ENCODE data around the gene BICRA.
"Not testable (repeated sequence)": the region's sequence is repeated elsewhere in the genome, so short reads cannot be mapped to it uniquely, and the experiment has no call there.

Gene BICRA

GRCh38 chr19:47608969-47609905 lies at the start of gene BICRA:
Gene BICRA, plus strand, starts transcription at chr19:47609134. Its CDS starts 64,441 bp downstream, at chr19:47673575.
- in situ Hi-C loops (cut with MboI; ENCODE audit: low sequenced_read_pairs), result no loop called here
- peak within 1 kb of the TSS; percentile 98 for H3K4me3 ChIP-seq
- H3K9me3 ChIP-seq, result no peaks in the 10 kb centered on the region
- no peaks in the 10 kb centered on the region for H3K27me3 ChIP-seq (ENCODE audit: low read depth)
- peaks cover 3% of the 10 kb centered on the region; the same call in 1 of the 2 replicates for H3K36me3 ChIP-seq (replicated peaks)
- peak; percentile 74 to 88 for DNase-seq (ENCODE audit: low spot score in 2 of 2)
- H3K4me1 ChIP-seq, result peaks cover 4% of the 10 kb centered on the region

GRCh38 chr19:47560999-47561398 lies 47.9 kb upstream of the BICRA start:
- in situ Hi-C loops (cut with MboI; ENCODE audit: low sequenced_read_pairs), result no loop called here
- Histone ChIP-seq H3K4me1 (peaks cover 13% of the 10 kb centered on the region), H3K27me3 (ENCODE audit: low read depth) (no peaks in the 10 kb centered on the region), H3K4me3 (no peak overlapping the region), H3K9me3 (no peaks in the 10 kb centered on the region), H3K36me3 (replicated peaks) (no peaks in the 10 kb centered on the region)
- DNase-seq (ENCODE audit: low spot score in 2 of 2), result peak in 1 of 2 experiments; percentile 43

- Histone ChIP-seq H3K36me3 (replicated peaks) (no peaks in the 10 kb centered on the region), H3K4me1 (peaks cover 13% of the 10 kb centered on the region), H3K27me3 (ENCODE audit: low read depth) (no peaks in the 10 kb centered on the region), H3K4me3 (no peak overlapping the region), H3K9me3 (no peaks in the 10 kb centered on the region)
- no peak for DNase-seq (ENCODE audit: low spot score in 2 of 2)
- in situ Hi-C loops (cut with MboI; ENCODE audit: low sequenced_read_pairs), result no loop called here
These were observed 47.4 kb upstream of the BICRA start for GRCh38 chr19:47561440-47562057.

GRCh38 chr19:47564081-47564480 lies 44.9 kb upstream of the BICRA start:
- Histone ChIP-seq H3K9me3 (no peaks in the 10 kb centered on the region), H3K4me1 (peaks cover 13% of the 10 kb centered on the region), H3K36me3 (replicated peaks) (no peaks in the 10 kb centered on the region), H3K27me3 (ENCODE audit: low read depth) (no peaks in the 10 kb centered on the region), H3K4me3 (no peak overlapping the region)
- in situ Hi-C loops (cut with MboI; ENCODE audit: low sequenced_read_pairs), result no loop called here
- DNase-seq (ENCODE audit: low spot score in 2 of 2), result no peak

- Histone ChIP-seq H3K36me3 (replicated peaks) (no peaks in the 10 kb centered on the region), H3K9me3 (no peaks in the 10 kb centered on the region), H3K27me3 (ENCODE audit: low read depth) (no peaks in the 10 kb centered on the region), H3K4me1 (no peaks in the 10 kb centered on the region), H3K4me3 (no peak overlapping the region)
- DNase-seq (ENCODE audit: low spot score in 2 of 2), result no peak
- in situ Hi-C loops (cut with MboI; ENCODE audit: low sequenced_read_pairs), result no loop called here
These were observed 39.6 kb upstream of the BICRA start for GRCh38 chr19:47569331-47569730.

- no peak for DNase-seq (ENCODE audit: low spot score in 2 of 2)
- no peaks in the 10 kb centered on the region for H3K9me3 ChIP-seq
- H3K4me3 ChIP-seq, result no peak overlapping the region
- H3K36me3 ChIP-seq (replicated peaks), result no peaks in the 10 kb centered on the region
- in situ Hi-C loops (cut with MboI; ENCODE audit: low sequenced_read_pairs), result no loop called here
- no peaks in the 10 kb centered on the region for H3K27me3 ChIP-seq (ENCODE audit: low read depth)
- H3K4me1 ChIP-seq, result no peaks in the 10 kb centered on the region
These were observed 36.3 kb upstream of the BICRA start for GRCh38 chr19:47572635-47573034.

GRCh38 chr19:47573071-47574026 lies 35.6 kb upstream of the BICRA start, which contains the start of gene ZNF541:
Gene ZNF541, minus strand, starts transcription at chr19:47573148. Its CDS starts 17,292 bp downstream, at chr19:47555856.
- H3K27me3 ChIP-seq (ENCODE audit: low read depth), result no peaks in the 10 kb centered on the region
- H3K9me3 ChIP-seq, result no peaks in the 10 kb centered on the region
- peak in 1 of 2 experiments; percentile 68 for DNase-seq (ENCODE audit: low spot score in 2 of 2)
- no peaks in the 10 kb centered on the region for H3K4me1 ChIP-seq
- H3K36me3 ChIP-seq (replicated peaks), result no peaks in the 10 kb centered on the region
- in situ Hi-C loops (cut with MboI; ENCODE audit: low sequenced_read_pairs), result no loop called here
- no peak within 1 kb of the TSS for H3K4me3 ChIP-seq

- Histone ChIP-seq H3K27me3 (ENCODE audit: low read depth) (peaks cover 3% of the 10 kb centered on the region; the same call in 1 of the 2 replicates), H3K36me3 (replicated peaks) (no peaks in the 10 kb centered on the region), H3K9me3 (no peaks in the 10 kb centered on the region; the same call in 1 of the 2 replicates), H3K4me1 (no peaks in the 10 kb centered on the region; the same call in 1 of the 2 replicates), H3K4me3 (no peak overlapping the region)
- no peak for DNase-seq (ENCODE audit: low spot score in 2 of 2)
- in situ Hi-C loops (cut with MboI; ENCODE audit: low sequenced_read_pairs), result no loop called here
These were observed 28.5 kb upstream of the BICRA start for GRCh38 chr19:47580397-47580796.

GRCh38 chr19:47581605-47582319 lies 27.2 kb upstream of the BICRA start:
- no peaks in the 10 kb centered on the region; the same call in 1 of the 2 replicates for H3K4me1 ChIP-seq
- no peak overlapping the region for H3K4me3 ChIP-seq
- H3K9me3 ChIP-seq, result peaks cover 7% of the 10 kb centered on the region; the same call in 1 of the 2 replicates
- H3K27me3 ChIP-seq (ENCODE audit: low read depth), result peaks cover 3% of the 10 kb centered on the region; the same call in 1 of the 2 replicates
- DNase-seq (ENCODE audit: low spot score in 2 of 2), result no peak
- in situ Hi-C loops (cut with MboI; ENCODE audit: low sequenced_read_pairs), result no loop called here
- H3K36me3 ChIP-seq (replicated peaks), result no peaks in the 10 kb centered on the region

- DNase-seq (ENCODE audit: low spot score in 2 of 2), result no peak
- in situ Hi-C loops (cut with MboI; ENCODE audit: low sequenced_read_pairs), result no loop called here
- Histone ChIP-seq H3K4me1 (no peaks in the 10 kb centered on the region; the same call in 1 of the 2 replicates), H3K4me3 (no peak overlapping the region), H3K27me3 (ENCODE audit: low read depth) (peaks cover 3% of the 10 kb centered on the region; the same call in 1 of the 2 replicates), H3K36me3 (replicated peaks) (no peaks in the 10 kb centered on the region), H3K9me3 (peaks cover 7% of the 10 kb centered on the region; the same call in 1 of the 2 replicates)
These were observed 26.5 kb upstream of the BICRA start for GRCh38 chr19:47582320-47582909.

- in situ Hi-C loops (cut with MboI; ENCODE audit: low sequenced_read_pairs); H3K9me3 ChIP-seq; DNase-seq (ENCODE audit: low spot score in 2 of 2); H3K4me1 ChIP-seq; H3K36me3 ChIP-seq (replicated peaks); H3K4me3 ChIP-seq; H3K27me3 ChIP-seq (ENCODE audit: low read depth): not testable (repeated sequence)
These were observed 25.8 kb upstream of the BICRA start for GRCh38 chr19:47583161-47583560.

- no peak overlapping the region for H3K4me3 ChIP-seq
- H3K4me1 ChIP-seq, result no peaks in the 10 kb centered on the region; the same call in 1 of the 2 replicates
- H3K27me3 ChIP-seq (ENCODE audit: low read depth), result no peaks in the 10 kb centered on the region
- peaks cover 7% of the 10 kb centered on the region for H3K9me3 ChIP-seq
- no peaks in the 10 kb centered on the region for H3K36me3 ChIP-seq (replicated peaks)
- DNase-seq (ENCODE audit: low spot score in 2 of 2), result no peak
- in situ Hi-C loops (cut with MboI; ENCODE audit: low sequenced_read_pairs), result no loop called here
These were observed 21.6 kb upstream of the BICRA start for GRCh38 chr19:47587295-47587694.

Data from HAP-1 (cell line).